T47D (cell line): ENCODE results near the gene DSE.
A peak's percentile ranks its signal among the peaks of the same experiment; 100 is the strongest.

Source experiments
- DNase-seq, 2 experiments: peaks; one replicate each; pipeline versions ENCODE4 v3.0.0 to v3.0.0-alpha.2; 2011 to 2012; ENCODE audit warnings: low read depth in 1 of 2, low spot score in 1 of 2
- JUND ChIP-seq: IDR thresholded peaks from 2 replicates; pipeline ENCODE4 v1.6.1; 2012; ENCODE audit warnings: low read depth
- in situ Hi-C: cut with HindIII; loops from 2 replicates; pipeline ENCODE4 v1.10.0; 2016; ENCODE audit warnings: low sequenced_read_pairs, low pct_unique_long_range_greater_than_20kb

Gene DSE

GRCh38 chr6:116436586-116436985, 65.8 kb downstream of the DSE start:
- in situ Hi-C loops: no loop called here
- no peak for DNase-seq
- no peak for TF ChIP-seq JUND

GRCh38 chr6:116437656-116438055, 66.9 kb downstream of the DSE start:
- TF ChIP-seq JUND: no peak
- in situ Hi-C loops: no loop called here
- no peak for DNase-seq

GRCh38 chr6:116438590-116439448, 68.1 kb downstream of the DSE start:
- TF ChIP-seq JUND: no peak
- in situ Hi-C loops: no loop called here
- no peak for DNase-seq

- DNase-seq: no peak
- in situ Hi-C loops: no loop called here
- no peak for TF ChIP-seq JUND
These were observed 68.8 kb downstream of the DSE start for GRCh38 chr6:116439522-116440051.

GRCh38 chr6:116443105-116443504, 72.4 kb downstream of the DSE start:
- in situ Hi-C loops: no loop called here

GRCh38 chr6:116444092-116444491, 73.3 kb downstream of the DSE start:
- no peak for TF ChIP-seq JUND
- in situ Hi-C loops: no loop called here
- peak; percentile 28 to 44 for DNase-seq

More at GRCh38 chr6:116443105-116443504, 72.4 kb downstream of the DSE start:
- DNase-seq: no peak
- TF ChIP-seq JUND: no peak

GRCh38 chr6:116444575-116444974, 73.8 kb downstream of the DSE start:
- in situ Hi-C loops: no loop called here
- no peak for DNase-seq
- no peak for TF ChIP-seq JUND

- no peak for DNase-seq
- no peak for TF ChIP-seq JUND
- in situ Hi-C loops: no loop called here
These were observed 74.4 kb downstream of the DSE start for GRCh38 chr6:116445102-116445501.

- in situ Hi-C loops: no loop called here
- DNase-seq: no peak
- TF ChIP-seq JUND: no peak
These were observed 75.7 kb downstream of the DSE start for GRCh38 chr6:116446399-116446798.

- DNase-seq: peak in 1 of 2 experiments; percentile 6
- no peak for TF ChIP-seq JUND
- in situ Hi-C loops: no loop called here
These were observed 76.3 kb downstream of the DSE start for GRCh38 chr6:116447052-116447451.

- no peak for TF ChIP-seq JUND
- no peak for DNase-seq
- in situ Hi-C loops: no loop called here
These were observed 76.8 kb downstream of the DSE start for GRCh38 chr6:116447496-116448011.

GRCh38 chr6:116449565-116449964, 78.8 kb downstream of the DSE start:
- in situ Hi-C loops: no loop called here
- no peak for TF ChIP-seq JUND
- DNase-seq: no peak

- no peak for DNase-seq
- in situ Hi-C loops: no loop called here
- TF ChIP-seq JUND: no peak
These were observed 79.5 kb downstream of the DSE start for GRCh38 chr6:116450185-116450710.
